ENCODE measurements around the gene GREB1. TPM values are rescaled to one million over a fixed set of nuclear protein-coding genes. Genes with fewer than 3 reads are reported as not detected.

The GREB1 gene
- total and polyA plus RNA-seq, 2 of the 13 experiments (the other 11 are each of a cell fraction or from before 2014, with no cell fraction given), result 31.3 to 61.2 TPM

GRCh38 chr2:11505652-11506610 is 27.9 kb upstream of the GREB1 start (continued):
- TF ChIP-seq MTERF4 (CRISPR knock-in tag; IDR thresholded peaks at IDR 0.05) (no peak), ZIK1 (CRISPR knock-in tag; IDR thresholded peaks at IDR 0.05; ENCODE audit: borderline replicate concordance, low read depth) (no peak; the same call in 1 of the 2 replicates), ZNF280B (CRISPR knock-in tag; IDR thresholded peaks at IDR 0.05; ENCODE audit: borderline replicate concordance) (no peak), TFE3 (CRISPR knock-in tag; IDR thresholded peaks at IDR 0.05) (peak; percentile 80), ZNF44 (CRISPR knock-in tag; IDR thresholded peaks at IDR 0.05) (no peak; the same call in 1 of the 2 replicates), ZNF780A (CRISPR knock-in tag; IDR thresholded peaks at IDR 0.05) (no peak), PCBP2 (optimal IDR thresholded peaks at IDR 0.05; ENCODE audit: low read depth, low read length, poor library complexity, severe bottlenecking) (no peak), ZNF121 (CRISPR knock-in tag; IDR thresholded peaks at IDR 0.05) (peak; percentile 89), ZNF468 (CRISPR knock-in tag; IDR thresholded peaks at IDR 0.05) (no peak), ZNF878 (CRISPR knock-in tag; IDR thresholded peaks at IDR 0.05) (no peak), ZNF83 (CRISPR knock-in tag; IDR thresholded peaks at IDR 0.05; ENCODE audit: borderline replicate concordance) (0 out of 2 replicates have a peak, but pooled peaks have one; percentile 65), TRIM24 (CRISPR knock-in tag; IDR thresholded peaks at IDR 0.05) (no peak), KAT2B (IDR thresholded peaks at IDR 0.05; ENCODE audit: borderline replicate concordance, low read depth, low read length) (no peak), SNAPC2 (CRISPR knock-in tag; IDR thresholded peaks at IDR 0.05) (peak; percentile 94), ZNF7 (CRISPR knock-in tag; IDR thresholded peaks at IDR 0.05) (no peak), ZFAT (CRISPR knock-in tag; conservative IDR thresholded peaks at IDR 0.05) (no peak), BCL6 (CRISPR knock-in tag; IDR thresholded peaks at IDR 0.05) (peak; percentile 76), ZNF235 (CRISPR knock-in tag; IDR thresholded peaks at IDR 0.05; ENCODE audit: borderline replicate concordance) (0 out of 2 replicates have a peak, but pooled peaks have one; percentile 13), ZNF512B (CRISPR knock-in tag; IDR thresholded peaks at IDR 0.05; ENCODE audit: borderline replicate concordance) (0 out of 2 replicates have a peak, but pooled peaks have one; percentile 71)

Measured in HepG2 (cell line).